Smooth muscle cell (in vitro differentiated cells): ENCODE data around the gene ITGA1. TPM values are rescaled to one million over a fixed set of nuclear protein-coding genes. Genes with fewer than 3 reads are reported as not detected.

ENCODE experiments used
- DNase-seq: peaks from one replicate; lab custom pipeline; 2025; ENCODE audit not compliant: unreplicated experiment; lab: John Stamatoyannopoulos, UW
- H2AFZ ChIP-seq: fragments of 200-600 bp; sonication (generic); 2 replicates; pipeline ENCODE4 v1.6.0; 2016; ENCODE audit warnings: antibody characterized with exemption, low read depth, mild to moderate bottlenecking
- H3F3A ChIP-seq: fragments of 200-600 bp; sonication (generic); 2 replicates; pipeline ENCODE4 v1.6.0; 2017; ENCODE audit warnings: antibody characterized with exemption, low read depth
- H3K27ac ChIP-seq: fragments of 200-600 bp; sonication (generic); 2 replicates; pipeline ENCODE4 v1.5.1; 2016; ENCODE audit warnings: low read depth, mild to moderate bottlenecking
- H3K27me3 ChIP-seq: fragments of 200-600 bp; sonication (generic); 2 replicates; pipeline ENCODE4 v1.6.1; 2016; ENCODE audit warnings: low read depth, mild to moderate bottlenecking
- H3K36me3 ChIP-seq: fragments of 200-600 bp; sonication (generic); 2 replicates; pipeline ENCODE4 v1.5.1; 2016; ENCODE audit warnings: low read depth
- H3K4me1 ChIP-seq: fragments of 200-600 bp; sonication (generic); 2 replicates; pipeline ENCODE4 v1.5.1; 2016; ENCODE audit warnings: low read depth
- H3K4me2 ChIP-seq: fragments of 200-600 bp; sonication (generic); 2 replicates; pipeline ENCODE4 v1.6.0; 2016; ENCODE audit warnings: mild to moderate bottlenecking
- H3K4me3 ChIP-seq: fragments of 200-600 bp; sonication (generic); 2 replicates; pipeline ENCODE4 v1.5.1; 2016; ENCODE audit warnings: mild to moderate bottlenecking
- H3K79me2 ChIP-seq: fragments of 200-600 bp; sonication (generic); 2 replicates; pipeline ENCODE4 v1.6.0; 2016; ENCODE audit warnings: low read depth, mild to moderate bottlenecking
- H3K9ac ChIP-seq: fragments of 200-600 bp; sonication (generic); 2 replicates; pipeline ENCODE4 v1.6.0; 2016; ENCODE audit warnings: low read depth
- H3K9me3 ChIP-seq: fragments of 200-600 bp; sonication (generic); replicated peaks from 2 replicates; pipeline ENCODE4 v1.5.1; 2016; ENCODE audit warnings: low read depth
- H4K20me1 ChIP-seq: fragments of 200-600 bp; sonication (generic); 2 replicates; pipeline ENCODE4 v1.6.0; 2016; ENCODE audit warnings: low read depth
- WGBS: methylation state at CpG from one replicate; pipeline ENCODE4 v1.1.7; 2016; ENCODE audit warnings: low lambda C conversion rate; 5-methylcytosine and 5-hydroxymethylcytosine counted together
- polyA plus RNA-seq: library from polyadenylated mRNA; unstranded; fragments of >200 nt; fragmentation: Nextera tagmentation; extraction: Ambion mirVana; gene quantifications from 2 replicates; pipeline ENCODE4 v1.2.1, GENCODE V29; 2016
- total RNA-seq: library from RNA; depleted of rRNA; stranded (reverse); fragments of >200 nt; gene quantifications from 2 replicates; pipeline ENCODE4 v1.2.3, GENCODE V29; 2014
- TF ChIP-seq, protein P1 (sequence below): fragments of 200-600 bp; sonication (generic); IDR thresholded peaks from 2 replicates; pipeline ENCODE4 v1.5.1; 2017; ENCODE audit warnings: borderline replicate concordance, mild to moderate bottlenecking, antibody characterized with exemption; ENCODE audit not compliant: insufficient read depth, poor library complexity, severe bottlenecking

The ITGA1 gene
- total and polyA plus RNA-seq, 2 experiments from 2014 or later: 85.2 to 250 TPM

DNA sequence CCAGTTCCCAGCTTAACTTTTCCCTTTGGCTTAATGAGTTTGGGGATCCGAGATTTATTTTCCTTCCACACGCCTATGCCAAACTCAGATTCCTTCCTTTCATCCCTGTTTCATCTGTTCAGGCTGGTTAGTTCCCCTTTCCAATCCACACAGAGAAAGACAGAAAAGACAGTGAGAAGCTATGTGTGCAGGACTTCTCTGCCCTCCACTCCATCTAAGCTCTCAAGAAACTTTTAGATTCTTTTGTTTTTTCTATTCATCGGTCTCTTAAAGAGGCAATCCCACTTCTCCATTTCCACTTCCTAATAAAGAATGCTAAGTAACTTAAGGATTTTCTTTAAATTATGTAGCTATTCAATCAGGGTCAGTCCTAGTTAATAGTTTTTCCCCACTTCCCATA is 11.2 kb downstream of the ITGA1 start:
- H3K79me2 ChIP-seq: peaks cover 86% of the 10 kb centered on the region

DNA sequence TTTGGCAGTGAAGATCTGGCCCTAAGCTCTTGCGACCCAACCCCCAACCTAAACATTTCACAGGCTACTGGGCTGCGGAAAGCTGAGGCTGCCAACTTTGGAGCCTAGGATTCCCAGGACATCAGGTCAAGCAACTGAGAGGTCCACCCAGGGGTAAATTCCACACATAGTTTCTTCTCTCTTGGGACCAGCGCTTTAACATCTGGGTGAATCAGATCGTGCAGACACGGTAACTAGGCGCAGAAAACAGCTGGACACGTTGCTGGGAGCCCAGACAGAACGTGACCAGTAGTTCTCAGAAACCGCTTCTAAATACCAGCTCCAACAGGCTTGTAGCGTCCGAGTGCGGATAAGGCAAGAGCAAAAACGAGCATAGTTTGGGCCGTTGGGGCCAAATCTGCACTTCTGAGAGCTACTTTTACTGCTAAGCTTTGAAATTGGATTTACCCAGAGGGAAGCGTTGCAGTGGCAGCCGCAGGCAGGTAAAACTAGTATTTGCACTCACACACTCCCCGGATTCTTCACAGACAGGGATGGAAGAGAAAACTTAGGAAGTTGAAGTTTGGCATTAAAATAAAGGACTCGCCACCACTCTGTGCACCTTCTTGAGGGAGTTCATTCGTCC is 11.8 kb downstream of the ITGA1 start:
- under 1% methylated on average over 19 of the region's 19 CpGs for WGBS

More for the DNA sequence above, 11.2 kb downstream of the ITGA1 start:
- H3K36me3 ChIP-seq: no peaks in the 10 kb centered on the region
- peak overlapping the region; percentile 56 for H3K4me3 ChIP-seq
- peak overlapping the region; percentile 94 for H3K27ac ChIP-seq
- peak overlapping the region; percentile 88 for H3K9ac ChIP-seq
- H3K27me3 ChIP-seq: no peaks in the 10 kb centered on the region
- H3F3A ChIP-seq: peaks cover 29% of the 10 kb centered on the region
- peaks cover 31% of the 10 kb centered on the region for H4K20me1 ChIP-seq
- TF ChIP-seq, protein P1, sequence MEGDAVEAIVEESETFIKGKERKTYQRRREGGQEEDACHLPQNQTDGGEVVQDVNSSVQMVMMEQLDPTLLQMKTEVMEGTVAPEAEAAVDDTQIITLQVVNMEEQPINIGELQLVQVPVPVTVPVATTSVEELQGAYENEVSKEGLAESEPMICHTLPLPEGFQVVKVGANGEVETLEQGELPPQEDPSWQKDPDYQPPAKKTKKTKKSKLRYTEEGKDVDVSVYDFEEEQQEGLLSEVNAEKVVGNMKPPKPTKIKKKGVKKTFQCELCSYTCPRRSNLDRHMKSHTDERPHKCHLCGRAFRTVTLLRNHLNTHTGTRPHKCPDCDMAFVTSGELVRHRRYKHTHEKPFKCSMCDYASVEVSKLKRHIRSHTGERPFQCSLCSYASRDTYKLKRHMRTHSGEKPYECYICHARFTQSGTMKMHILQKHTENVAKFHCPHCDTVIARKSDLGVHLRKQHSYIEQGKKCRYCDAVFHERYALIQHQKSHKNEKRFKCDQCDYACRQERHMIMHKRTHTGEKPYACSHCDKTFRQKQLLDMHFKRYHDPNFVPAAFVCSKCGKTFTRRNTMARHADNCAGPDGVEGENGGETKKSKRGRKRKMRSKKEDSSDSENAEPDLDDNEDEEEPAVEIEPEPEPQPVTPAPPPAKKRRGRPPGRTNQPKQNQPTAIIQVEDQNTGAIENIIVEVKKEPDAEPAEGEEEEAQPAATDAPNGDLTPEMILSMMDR: no peak
- DNase-seq: no peak
- H3K4me1 ChIP-seq: peaks cover 30% of the 10 kb centered on the region
- H2AFZ ChIP-seq: no peak overlapping the region
- 12% methylated on average over 3 of the region's 3 CpGs for WGBS
- H3K9me3 ChIP-seq: no peaks in the 10 kb centered on the region
- H3K4me2 ChIP-seq: peak overlapping the region; percentile 85

DNA sequence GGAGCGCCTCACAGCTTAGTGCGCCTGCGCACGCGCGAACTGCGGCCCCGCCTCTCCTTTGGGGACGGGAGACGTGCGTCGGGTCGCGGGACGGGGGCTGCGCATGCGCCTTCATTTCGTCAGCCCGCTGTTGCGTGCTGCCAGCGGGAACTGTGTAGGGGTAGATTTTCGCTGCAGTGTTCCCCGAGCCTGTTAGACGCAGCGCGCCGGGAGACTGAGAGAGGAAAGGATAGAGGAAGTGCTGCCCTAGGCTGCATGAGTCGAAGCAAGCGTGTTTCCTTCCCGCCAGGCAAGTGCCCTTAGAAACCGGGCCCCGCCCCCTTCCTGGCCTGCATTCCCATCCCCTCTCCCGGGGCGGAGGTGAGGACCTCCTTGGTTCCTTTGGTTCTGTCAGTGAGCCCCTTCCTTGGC is 12.3 kb downstream of the ITGA1 start:
- no peak overlapping the region for H2AFZ ChIP-seq
- DNase-seq: peak; percentile 85
- peaks cover 42% of the 10 kb centered on the region for H4K20me1 ChIP-seq
- WGBS: under 1% methylated on average over 32 of the region's 34 CpGs
- H3K9me3 ChIP-seq: no peaks in the 10 kb centered on the region
- peaks cover 86% of the 10 kb centered on the region for H3K79me2 ChIP-seq
- no peaks in the 10 kb centered on the region for H3K27me3 ChIP-seq
- peak overlapping the region; percentile 94 for H3K27ac ChIP-seq
- H3K36me3 ChIP-seq: no peaks in the 10 kb centered on the region
- H3K9ac ChIP-seq: peak overlapping the region; percentile 88
- peaks cover 29% of the 10 kb centered on the region for H3F3A ChIP-seq
- TF ChIP-seq, protein P1: no peak
- peaks cover 35% of the 10 kb centered on the region for H3K4me1 ChIP-seq
- H3K4me3 ChIP-seq: peak overlapping the region; percentile 56
- peak overlapping the region; percentile 85 for H3K4me2 ChIP-seq

More for the DNA sequence above, 11.8 kb downstream of the ITGA1 start:
- H3K4me3 ChIP-seq: peak overlapping the region; percentile 56
- H2AFZ ChIP-seq: peak overlapping the region; percentile 11
- H3K27me3 ChIP-seq: no peaks in the 10 kb centered on the region
- no peaks in the 10 kb centered on the region for H3K36me3 ChIP-seq
- H3K79me2 ChIP-seq: peaks cover 86% of the 10 kb centered on the region
- H3K4me1 ChIP-seq: peaks cover 34% of the 10 kb centered on the region
- H4K20me1 ChIP-seq: peaks cover 37% of the 10 kb centered on the region
- peak overlapping the region; percentile 85 for H3K4me2 ChIP-seq
- H3K9ac ChIP-seq: peak overlapping the region; percentile 88
- H3F3A ChIP-seq: peaks cover 29% of the 10 kb centered on the region
- TF ChIP-seq, protein P1: no peak
- H3K27ac ChIP-seq: peak overlapping the region; percentile 94
- no peaks in the 10 kb centered on the region for H3K9me3 ChIP-seq
- no peak for DNase-seq
